Activated naive CD8-positive, alpha-beta T cell treated with anti-CD3 and anti-CD28 coated beads, Interleukin-2, amount 50 U/mL, for 16 hours (primary cell): ENCODE data around the gene PTPRD.
"Not testable (repeated sequence)": the region's sequence is repeated elsewhere in the genome, so short reads cannot be mapped to it uniquely, and the experiment has no call there.

Experiments used
- DNase-seq: peaks from one replicate; pipeline ENCODE4 v3.0.0-alpha.2; 2020; ENCODE audit warnings: low read depth, low spot score

The PTPRD gene

DNA sequence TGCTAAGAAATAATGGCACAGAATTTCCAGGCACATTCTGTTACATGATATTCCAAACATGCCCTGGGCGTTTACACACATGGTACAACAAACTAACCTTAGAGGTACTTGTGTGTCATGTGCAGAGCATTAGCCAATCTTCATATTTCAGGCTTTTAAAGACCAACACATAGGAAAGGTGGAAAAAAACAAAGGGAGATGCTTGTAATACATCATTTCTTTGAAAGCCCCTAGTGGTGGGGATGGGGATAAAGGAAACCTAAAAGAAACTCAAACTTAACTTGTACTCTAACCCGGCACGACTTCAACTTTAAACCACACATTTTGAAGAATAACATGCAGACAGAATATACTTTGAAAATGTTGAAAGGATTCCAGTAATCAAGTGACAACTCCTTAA, 133.6 kb downstream of the PTPRD start:
- DNase-seq = no peak

DNA sequence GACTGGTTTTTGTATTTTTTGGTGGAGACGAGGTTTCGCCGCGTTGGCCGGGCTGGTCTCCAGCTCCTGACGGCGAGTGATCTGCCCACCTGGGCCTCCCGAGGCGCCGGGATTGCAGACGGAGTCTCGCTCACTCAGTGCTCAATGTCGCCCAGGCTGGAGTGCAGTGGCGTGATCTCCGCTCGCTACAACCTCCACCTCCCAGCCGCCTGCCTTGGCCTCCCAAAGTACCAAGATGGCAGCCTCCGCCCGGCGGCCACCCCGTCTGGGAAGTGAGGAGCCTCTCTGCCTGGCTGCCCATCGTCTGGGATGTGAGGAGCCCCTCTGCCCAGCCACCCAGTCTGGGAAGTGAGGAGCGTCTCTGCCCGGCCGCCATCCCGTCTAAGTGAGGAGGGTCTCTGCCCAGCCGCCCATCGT, 163.6 kb downstream of the PTPRD start:
- DNase-seq = not testable (repeated sequence)

GRCh38 chr9:10447036-10447435, 165.8 kb downstream of the PTPRD start:
- no peak for DNase-seq

GRCh38 chr9:10443868-10444204, 169.0 kb downstream of the PTPRD start:
- DNase-seq = no peak

DNA sequence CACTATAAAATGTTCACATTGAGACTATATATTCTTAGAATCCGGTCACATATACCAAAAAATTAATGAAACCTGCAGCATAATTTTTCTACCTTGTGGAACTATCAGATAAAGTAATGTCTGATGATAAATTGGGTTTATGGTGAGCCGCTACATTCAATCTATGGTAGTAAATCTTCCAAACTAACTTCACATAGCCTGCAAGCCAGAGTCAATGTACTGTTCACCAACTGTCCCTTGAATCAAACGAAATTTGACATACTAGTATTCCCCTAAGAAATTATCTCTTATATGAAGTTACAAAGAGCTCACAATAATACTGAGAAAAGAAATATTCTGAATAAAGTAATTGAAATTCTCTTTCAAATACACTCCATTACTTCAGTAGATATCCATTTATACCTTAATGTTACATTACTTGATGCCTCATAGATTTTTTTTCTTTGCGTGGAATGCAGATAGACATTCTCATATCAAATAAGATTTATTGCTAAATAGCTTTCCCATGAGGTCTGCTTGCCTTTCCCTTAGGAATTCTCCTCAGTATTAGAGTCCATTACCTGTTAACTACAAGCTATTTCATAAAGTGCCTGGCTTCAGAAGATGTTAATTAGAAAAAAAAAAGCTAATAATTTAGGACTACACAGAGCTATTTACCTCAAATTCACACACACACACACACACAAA, 169.5 kb downstream of the PTPRD start:
- DNase-seq = no peak

GRCh38 chr9:10438955-10439354, 173.8 kb downstream of the PTPRD start:
- DNase-seq = no peak

DNA sequence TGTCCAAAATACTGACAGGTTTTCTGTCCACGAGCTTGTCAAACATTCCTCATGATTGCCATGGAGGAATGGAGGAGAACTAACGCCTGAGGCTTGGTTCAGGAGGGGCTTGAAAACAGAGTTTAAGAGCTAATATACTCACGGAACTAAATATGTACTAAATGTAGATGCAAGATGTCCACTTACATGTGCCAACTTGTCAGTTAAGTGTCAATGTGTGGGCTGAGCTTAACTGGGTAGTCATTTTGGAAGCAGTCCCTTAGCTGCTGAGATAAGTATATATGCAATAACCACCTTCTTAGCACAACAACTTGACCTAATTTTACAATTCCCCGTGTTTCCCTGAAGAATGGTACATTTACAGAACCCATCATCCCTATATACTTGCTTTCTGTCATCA, 176.0 kb downstream of the PTPRD start:
- DNase-seq = no peak

DNA sequence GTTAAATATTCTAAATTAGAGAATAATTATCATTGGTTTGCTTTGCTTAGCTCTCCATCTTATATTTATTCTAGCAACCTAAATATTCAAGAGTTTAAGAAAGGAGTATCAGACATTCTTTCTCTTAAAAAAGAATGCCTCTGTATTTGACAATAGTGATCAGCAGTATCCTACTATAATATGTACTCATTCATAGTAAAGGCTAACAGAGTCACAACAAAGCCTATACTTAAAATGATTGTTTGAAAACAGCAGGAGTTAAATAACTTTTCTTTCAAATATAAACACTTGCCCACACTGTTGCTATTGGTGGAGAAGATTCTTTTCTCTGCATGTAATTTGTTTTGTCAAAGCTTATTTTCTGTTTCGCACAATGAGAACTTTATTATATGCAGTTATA, 178.4 kb downstream of the PTPRD start:
- DNase-seq = no peak

DNA sequence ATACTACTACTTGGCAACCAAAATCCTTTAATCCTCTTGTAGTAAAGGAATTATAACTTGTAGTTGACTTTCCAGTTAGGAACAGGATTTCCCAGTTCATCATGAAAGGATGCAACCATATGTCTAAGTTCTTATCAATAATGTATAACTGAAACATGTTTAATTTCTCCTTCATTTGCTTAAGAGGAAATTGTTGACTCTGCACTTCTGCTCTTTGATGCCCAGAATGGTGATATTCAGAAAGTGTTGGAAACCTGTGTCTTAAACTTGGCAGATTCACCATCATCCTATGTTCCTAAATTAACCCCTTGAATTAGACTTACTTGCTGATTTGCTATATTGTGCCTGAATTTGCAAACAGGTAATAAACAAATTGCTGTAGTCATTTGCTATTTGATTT, 201.5 kb downstream of the PTPRD start:
- no peak for DNase-seq

- DNase-seq = no peak
These were observed 209.5 kb downstream of the PTPRD start for GRCh38 chr9:10403283-10403682.

- DNase-seq = no peak
These were observed 216.2 kb downstream of the PTPRD start for GRCh38 chr9:10396615-10397014.

DNA sequence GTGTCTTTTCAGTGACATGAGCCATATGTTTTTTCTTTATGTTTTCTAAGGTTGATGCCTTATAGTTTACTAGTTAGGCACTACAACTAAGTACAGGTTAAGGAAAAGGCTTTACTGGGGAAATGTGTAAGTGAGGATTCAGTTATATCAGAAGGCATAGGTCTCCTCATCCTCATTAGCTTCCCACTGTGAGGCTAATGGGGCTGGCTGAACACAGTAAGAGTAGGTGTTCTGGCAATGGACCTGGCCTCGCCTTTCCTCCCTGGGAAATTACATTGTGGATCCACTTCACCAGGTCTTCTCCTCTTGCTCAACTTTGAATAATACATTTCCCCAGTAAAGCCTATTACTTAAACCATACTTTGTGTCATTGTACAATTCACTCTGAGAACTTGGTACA, 225.5 kb downstream of the PTPRD start:
- no peak for DNase-seq

DNA sequence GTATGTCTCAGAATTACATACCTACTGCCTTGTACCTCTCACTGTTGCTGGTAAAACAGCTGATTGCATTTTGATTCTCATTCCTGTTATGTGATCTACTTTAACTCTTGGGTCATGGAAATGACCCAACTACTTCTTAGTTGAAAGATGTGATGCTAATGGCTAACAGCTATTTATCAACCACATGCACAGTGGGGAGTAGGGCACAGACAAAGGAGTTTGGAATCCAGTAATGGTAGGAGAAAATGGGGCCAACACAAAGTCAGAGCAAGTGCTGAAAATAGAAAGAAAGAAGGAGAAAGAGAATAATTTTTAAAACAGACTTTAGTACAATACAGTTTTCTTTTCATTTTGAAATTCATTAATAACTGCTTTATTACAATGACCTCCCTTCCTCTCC, 241.0 kb downstream of the PTPRD start:
- no peak for DNase-seq

DNA sequence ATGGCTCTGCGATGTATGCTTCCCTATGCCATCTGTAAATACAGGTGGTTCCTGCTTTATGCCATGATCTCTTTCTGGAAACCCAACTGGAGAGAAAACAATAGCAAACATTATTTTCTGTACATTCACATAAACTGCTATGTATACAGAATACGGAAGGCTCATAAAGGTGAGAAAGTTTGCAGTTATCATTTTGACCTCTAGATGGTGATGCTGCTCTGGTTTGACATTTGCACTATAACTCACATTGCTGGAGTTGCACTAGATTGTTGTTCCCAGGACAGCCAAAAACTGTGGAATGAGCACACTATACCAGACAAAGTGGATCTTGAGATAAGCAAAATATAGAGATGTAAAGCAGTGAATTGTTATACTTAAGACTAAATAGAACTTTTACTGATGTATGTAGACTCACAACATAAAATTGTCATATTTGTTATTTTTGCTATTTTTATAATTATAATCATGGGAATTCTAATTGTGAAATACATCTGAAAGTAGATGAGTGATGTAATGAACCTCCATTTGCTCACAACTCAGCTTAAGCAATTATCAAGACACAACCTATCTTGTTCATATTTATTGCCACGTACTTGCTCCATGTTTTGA, 246.5 kb downstream of the PTPRD start:
- no peak for DNase-seq

DNA sequence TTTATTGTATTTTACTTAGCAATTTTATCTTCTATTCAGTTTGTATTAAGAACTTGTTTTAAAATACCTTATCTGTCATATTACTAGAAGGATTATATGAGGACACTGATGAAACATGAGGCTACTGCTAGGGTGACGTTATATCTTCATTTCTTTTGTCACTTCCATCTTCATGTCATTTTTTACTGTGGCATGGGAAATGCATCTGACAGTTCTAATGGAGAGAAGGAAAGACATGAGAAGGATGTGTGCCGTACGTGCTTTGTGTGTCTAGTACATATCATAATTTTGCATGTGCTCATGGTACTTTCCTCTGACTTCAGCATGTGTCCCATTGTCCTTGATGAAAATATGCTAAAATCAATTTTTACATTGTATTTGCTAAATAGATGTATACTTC, 258.2 kb downstream of the PTPRD start:
- DNase-seq = no peak

GRCh38 chr9:10345621-10346020, 267.2 kb downstream of the PTPRD start:
- DNase-seq = not testable (repeated sequence)

DNA sequence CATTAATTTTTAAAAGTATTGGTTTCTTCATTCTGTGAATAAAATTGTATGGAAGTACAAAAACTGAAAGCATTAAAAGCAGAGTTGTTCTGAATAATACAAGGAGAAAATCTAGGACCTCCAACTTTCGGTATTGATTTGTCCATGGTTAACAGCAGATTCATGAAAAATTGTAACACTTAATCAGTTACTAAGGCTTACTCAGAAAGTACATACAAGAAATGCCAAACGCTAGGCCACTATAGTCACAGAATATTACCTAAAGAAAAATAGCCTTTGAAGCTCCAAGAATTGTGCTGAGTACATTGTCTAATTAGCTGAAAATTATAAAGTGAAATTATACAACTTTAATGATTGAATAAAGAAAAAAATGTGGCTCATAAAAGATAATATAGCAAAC, 271.7 kb downstream of the PTPRD start:
- no peak for DNase-seq

GRCh38 chr9:10339152-10339551, 273.6 kb downstream of the PTPRD start:
- DNase-seq = no peak

DNA sequence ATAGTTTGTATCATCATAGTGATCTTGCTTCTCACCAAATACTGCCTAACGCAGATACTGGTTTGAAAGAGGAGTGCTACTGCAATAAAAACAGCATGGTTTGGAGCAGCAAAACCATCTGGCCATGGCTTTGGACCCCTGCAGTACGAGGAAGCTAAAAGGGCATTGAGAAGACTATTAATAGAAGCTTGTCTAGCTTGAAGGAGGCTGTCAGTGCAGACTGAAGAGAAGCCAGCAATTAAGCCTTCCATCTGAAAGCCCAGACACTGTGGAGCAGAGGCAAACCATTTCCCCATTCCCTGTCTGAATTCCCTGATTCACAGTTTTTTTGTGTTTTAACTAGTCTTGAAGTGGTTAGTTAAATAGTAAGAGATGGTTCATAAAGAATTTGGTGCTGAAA, 281.6 kb downstream of the PTPRD start:
- DNase-seq = no peak

GRCh38 chr9:10282084-10282483, 330.7 kb downstream of the PTPRD start:
- DNase-seq = no peak

GRCh38 chr9:10274988-10275387, 337.8 kb downstream of the PTPRD start:
- DNase-seq = no peak

DNA sequence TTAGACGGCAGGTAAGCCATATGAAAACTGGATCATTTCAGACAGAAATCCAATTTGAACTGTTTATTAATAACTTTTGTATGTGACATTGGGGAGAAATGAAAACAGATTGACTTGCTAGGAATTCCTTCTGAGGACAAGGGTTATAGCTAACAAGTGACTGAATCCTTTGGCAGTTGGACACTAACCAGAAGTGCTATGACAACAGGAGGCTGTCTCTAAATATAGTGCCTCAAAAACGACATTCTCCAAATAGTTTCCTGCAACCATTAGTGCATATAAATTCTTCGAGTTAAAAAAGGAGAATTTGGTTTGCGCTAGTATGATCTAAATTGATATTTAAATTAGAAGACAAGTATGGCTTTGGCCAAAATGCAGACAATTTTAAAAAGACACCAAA, 338.6 kb downstream of the PTPRD start:
- DNase-seq = no peak

- DNase-seq = no peak
These were observed 340.0 kb downstream of the PTPRD start for GRCh38 chr9:10272830-10273229.
